ENCODE results near the gene HERC6. TPM values are rescaled to one million over a fixed set of nuclear protein-coding genes. Genes with fewer than 3 reads are reported as not detected.
"Not testable (repeated sequence)": the region's sequence is repeated elsewhere in the genome, so short reads cannot be mapped to it uniquely, and the experiment has no call there.

Gene HERC6
- total RNA-seq, 1 experiment from 2014 or later, result 2.9 TPM

DNA sequence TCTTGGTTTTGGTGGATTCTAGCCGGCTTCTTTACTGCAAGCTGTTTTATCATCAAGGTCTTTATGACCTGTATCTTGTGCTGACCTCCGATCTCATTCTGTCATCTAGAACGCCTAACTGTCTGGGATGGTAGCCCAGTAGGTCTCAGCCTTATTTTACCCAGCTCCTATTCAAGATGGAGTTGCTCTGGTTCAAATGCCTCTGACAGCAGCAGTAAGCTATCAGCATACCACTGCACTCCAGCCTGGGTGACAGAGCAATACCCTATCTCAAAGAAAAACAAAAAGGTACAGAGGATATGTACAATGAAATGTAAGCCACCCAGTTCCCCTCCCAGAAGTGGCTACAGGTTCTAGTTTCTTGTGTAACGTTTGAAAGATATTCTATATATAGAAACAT, 36.1 kb downstream of the HERC6 start:
- no peak for DNase-seq
- Histone ChIP-seq H3K27me3 (ENCODE audit: control insufficient read depth, insufficient read depth, low read length) (no peaks in the 10 kb centered on the region), H3K4me3 (ENCODE audit: insufficient read depth, low read depth, low read length) (no peak overlapping the region), H3K36me3 (replicated peaks; ENCODE audit: control insufficient read depth, insufficient read depth, low read length) (no peaks in the 10 kb centered on the region)

DNA sequence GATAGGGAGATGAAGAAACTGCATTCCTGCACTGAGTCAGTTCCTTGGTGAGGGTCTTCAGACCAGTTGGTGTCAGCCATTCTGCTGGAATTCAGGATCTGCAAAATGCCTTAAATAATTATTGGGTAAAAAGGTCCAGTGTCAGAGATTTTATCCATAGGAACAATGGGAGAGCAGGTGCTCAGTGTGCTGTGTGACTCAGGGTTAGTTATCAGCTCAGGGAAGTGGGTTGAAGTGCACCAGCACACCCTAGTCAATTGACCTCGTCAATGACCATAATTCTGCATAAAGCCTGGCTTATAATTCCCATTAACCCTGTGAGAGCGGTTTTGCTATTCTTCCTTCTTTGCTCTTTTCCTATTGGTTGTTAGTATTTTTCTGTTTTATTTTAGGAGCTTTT, 37.3 kb downstream of the HERC6 start:
- Histone ChIP-seq H3K4me3 (ENCODE audit: insufficient read depth, low read depth, low read length) (no peak overlapping the region), H3K27me3 (ENCODE audit: control insufficient read depth, insufficient read depth, low read length) (no peaks in the 10 kb centered on the region), H3K36me3 (replicated peaks; ENCODE audit: control insufficient read depth, insufficient read depth, low read length) (no peaks in the 10 kb centered on the region)
- no peak for DNase-seq

DNA sequence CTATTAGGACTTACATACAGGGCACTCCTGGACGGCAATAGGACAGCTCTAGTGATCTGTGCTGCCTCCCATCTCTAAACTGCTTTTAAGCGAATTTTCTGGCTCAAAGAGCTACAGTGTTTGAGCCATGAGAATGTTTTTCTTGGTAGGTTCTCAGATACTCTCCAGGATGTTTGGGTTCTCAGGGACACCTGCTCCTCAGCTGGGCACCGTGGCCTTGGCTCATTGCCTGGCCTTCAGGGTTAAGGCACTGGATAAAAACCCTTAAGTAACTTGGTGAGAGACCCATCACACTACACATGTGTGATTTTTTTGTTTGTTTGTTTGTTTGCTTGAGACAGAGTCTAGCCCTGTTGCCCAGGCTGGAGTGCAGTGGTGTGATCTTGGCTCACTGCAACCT, 39.8 kb downstream of the HERC6 start:
- H3K36me3 ChIP-seq (replicated peaks; ENCODE audit: control insufficient read depth, insufficient read depth, low read length), result no peaks in the 10 kb centered on the region
- no peak overlapping the region for H3K4me3 ChIP-seq (ENCODE audit: insufficient read depth, low read depth, low read length)
- no peaks in the 10 kb centered on the region for H3K27me3 ChIP-seq (ENCODE audit: control insufficient read depth, insufficient read depth, low read length)
- no peak for DNase-seq

DNA sequence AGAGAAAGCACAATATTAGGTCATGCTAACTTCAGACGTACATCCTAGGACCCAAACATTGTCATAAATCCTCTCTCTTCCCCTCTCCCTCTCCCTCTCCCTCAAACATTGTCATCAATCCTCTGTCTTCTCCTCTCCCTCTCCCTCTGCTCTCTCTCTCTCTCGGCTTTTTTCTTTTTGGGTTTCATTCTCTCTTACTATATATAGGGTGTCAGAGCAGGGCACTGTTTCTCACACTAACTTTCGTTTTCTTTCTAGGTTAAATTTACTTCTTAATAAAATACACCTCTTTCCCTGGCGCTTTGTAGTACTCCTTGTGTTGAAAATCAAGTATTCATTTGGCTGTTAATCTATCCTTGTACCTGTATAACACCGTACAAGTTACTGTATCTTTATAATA, 41.2 kb downstream of the HERC6 start:
- DNase-seq, result no peak
- Histone ChIP-seq H3K36me3 (replicated peaks; ENCODE audit: control insufficient read depth, insufficient read depth, low read length) (no peaks in the 10 kb centered on the region), H3K27me3 (ENCODE audit: control insufficient read depth, insufficient read depth, low read length) (no peaks in the 10 kb centered on the region), H3K4me3 (ENCODE audit: insufficient read depth, low read depth, low read length) (no peak overlapping the region)

DNA sequence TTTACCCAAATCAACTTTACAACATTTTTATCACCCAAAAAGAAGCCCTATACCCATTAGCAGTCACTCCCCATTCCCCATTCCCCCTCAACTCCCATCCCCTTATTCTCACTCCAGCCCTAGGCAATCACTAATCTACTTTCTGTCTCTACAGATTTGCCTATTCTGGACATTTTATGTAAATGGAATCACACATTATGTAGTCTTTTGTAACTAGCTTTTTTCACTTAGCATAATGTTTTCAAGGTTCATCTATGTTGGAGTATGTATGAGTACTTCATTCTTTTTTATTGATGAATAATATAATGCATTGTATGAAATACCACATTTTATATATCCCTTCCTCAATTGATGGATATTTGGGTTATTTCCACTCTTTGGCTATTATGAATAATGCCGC, 42.2 kb downstream of the HERC6 start:
- no peak for DNase-seq
- no peak overlapping the region for H3K4me3 ChIP-seq (ENCODE audit: insufficient read depth, low read depth, low read length)
- no peaks in the 10 kb centered on the region for H3K36me3 ChIP-seq (replicated peaks; ENCODE audit: control insufficient read depth, insufficient read depth, low read length)
- H3K27me3 ChIP-seq (ENCODE audit: control insufficient read depth, insufficient read depth, low read length), result no peaks in the 10 kb centered on the region

DNA sequence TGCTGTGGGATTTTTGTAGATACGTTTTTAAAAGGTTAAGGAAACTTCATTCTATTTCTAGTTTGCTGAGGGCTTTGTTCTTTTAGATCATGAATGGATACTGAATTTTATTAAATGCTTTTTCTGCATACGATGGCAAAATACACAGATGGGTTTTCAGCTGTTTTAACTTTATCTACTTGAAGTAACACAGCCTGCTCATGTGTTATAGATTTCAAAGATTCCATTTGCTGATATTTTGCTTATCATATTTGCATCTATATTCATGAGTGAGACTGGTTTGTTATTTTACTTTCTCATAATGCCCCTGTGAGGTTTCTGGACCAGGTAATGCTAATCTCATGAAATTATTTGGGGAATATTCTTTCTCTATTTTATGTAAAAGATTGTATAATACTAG, 43.8 kb downstream of the HERC6 start:
- Histone ChIP-seq H3K4me3 (ENCODE audit: insufficient read depth, low read depth, low read length) (no peak overlapping the region), H3K27me3 (ENCODE audit: control insufficient read depth, insufficient read depth, low read length) (no peaks in the 10 kb centered on the region), H3K36me3 (replicated peaks; ENCODE audit: control insufficient read depth, insufficient read depth, low read length) (no peaks in the 10 kb centered on the region)
- no peak for DNase-seq

DNA sequence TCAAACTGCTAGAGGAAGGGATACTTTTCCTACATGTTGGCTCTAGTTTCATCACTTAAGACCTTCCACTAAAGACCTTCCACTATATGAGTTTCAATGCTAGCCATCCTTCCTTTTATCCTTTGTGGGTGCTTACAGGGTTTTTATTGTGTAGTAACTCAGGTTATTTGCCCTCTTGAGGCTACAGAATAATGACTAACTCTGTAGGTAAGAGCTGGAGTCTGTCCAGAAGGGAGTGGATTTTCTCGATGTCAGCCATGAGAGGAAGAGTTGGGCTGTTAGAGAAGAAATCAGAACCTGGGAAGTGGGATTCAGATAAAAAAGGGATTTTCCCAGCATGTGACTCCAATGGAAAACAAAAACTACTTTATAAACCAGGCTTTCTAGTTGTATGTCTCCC, 50.7 kb downstream of the HERC6 start:
- H3K36me3 ChIP-seq (replicated peaks; ENCODE audit: control insufficient read depth, insufficient read depth, low read length), result no peaks in the 10 kb centered on the region; the same call in 1 of the 2 replicates
- no peaks in the 10 kb centered on the region for H3K27me3 ChIP-seq (ENCODE audit: control insufficient read depth, insufficient read depth, low read length)
- DNase-seq, result no peak
- no peak overlapping the region for H3K4me3 ChIP-seq (ENCODE audit: insufficient read depth, low read depth, low read length)

DNA sequence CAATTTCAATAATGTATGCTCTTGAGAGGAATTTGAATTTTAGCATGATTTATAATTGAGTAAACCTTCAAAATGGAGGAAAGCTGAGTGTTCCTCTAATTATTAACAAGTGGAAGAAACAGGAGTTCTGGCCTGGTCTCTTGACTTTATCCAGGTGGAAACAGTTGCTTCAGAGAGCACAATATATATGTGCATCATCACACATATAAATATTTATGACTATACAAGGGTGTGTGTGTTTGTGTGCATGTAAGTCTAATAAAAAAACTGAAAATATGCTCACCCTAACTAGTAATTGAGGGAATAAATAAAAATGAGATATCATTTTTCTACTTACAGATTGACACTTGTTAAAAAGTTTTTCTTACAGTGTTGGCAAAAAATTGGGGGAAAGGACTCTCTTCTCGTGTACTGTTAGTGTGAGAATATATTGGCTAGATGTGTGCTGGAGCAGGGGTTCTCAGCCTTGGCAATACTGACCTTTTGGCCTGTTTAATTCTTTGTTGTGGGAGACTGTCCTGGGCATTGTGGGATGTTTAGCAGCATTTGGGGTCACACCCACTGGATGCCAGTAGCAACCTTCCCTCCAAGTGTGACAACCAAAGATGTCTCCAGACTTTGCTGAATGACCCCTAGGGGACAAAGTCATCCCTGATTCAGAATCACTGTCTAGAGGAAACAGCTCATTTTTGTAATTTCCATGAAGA, 57.5 kb downstream of the HERC6 start:
- Histone ChIP-seq H3K36me3 (replicated peaks; ENCODE audit: control insufficient read depth, insufficient read depth, low read length) (no peaks in the 10 kb centered on the region), H3K27me3 (ENCODE audit: control insufficient read depth, insufficient read depth, low read length) (no peaks in the 10 kb centered on the region), H3K4me3 (ENCODE audit: insufficient read depth, low read depth, low read length) (no peak overlapping the region)
- no peak for DNase-seq

DNA sequence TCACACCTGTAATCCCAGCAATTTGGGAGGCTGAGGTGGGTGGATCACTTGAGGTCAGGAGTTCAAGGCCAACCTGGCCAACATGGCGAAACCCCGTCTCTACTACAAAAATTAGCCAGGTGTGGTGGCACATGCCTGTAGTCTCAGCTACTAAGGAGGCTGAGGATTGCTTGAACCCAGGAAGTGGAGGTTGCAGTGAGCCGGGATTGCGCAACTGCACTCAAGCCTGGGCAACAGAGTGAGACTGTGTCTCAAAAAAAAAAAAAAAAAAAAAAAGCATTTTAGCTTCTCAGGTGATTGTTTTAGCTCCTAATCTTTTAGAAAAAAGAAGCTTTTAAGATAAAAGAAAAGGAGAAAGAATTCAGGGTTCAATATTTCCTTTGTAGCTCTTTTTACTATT, 59.2 kb downstream of the HERC6 start:
- DNase-seq; H3K27me3 ChIP-seq (ENCODE audit: control insufficient read depth, insufficient read depth, low read length); H3K4me3 ChIP-seq (ENCODE audit: insufficient read depth, low read depth, low read length); H3K36me3 ChIP-seq (replicated peaks; ENCODE audit: control insufficient read depth, insufficient read depth, low read length): not testable (repeated sequence)

DNA sequence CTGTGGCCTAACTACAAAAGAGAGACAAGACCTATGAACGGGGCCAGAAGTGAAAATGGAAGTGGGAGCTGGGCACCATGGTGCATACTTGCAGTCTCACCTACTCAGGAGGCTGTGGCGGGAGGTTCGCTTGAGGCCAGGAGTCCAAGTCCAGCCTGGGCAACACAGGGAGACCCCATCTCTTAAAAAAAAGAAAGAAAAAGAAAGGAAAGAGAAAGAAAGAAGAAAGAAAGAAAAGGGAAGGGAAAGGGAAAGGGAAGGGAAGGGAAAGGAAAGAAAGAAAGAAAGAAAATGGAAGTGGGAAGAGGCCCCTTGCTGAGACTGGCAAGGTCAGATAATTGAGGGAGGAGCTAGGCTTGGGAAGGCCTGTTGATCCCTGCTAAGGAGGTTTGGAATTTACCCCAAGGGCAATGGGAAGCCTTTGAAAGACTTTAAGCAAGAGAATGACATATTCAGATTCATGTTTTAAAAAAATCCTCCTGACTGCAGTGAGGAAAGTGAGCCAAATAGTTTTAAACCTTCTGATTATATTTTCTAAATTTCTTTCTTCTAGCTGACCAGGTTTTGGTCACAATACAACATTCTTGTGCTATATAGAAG, 60.6 kb downstream of the HERC6 start:
- Histone ChIP-seq H3K27me3 (ENCODE audit: control insufficient read depth, insufficient read depth, low read length) (no peaks in the 10 kb centered on the region), H3K36me3 (replicated peaks; ENCODE audit: control insufficient read depth, insufficient read depth, low read length) (no peaks in the 10 kb centered on the region; the same call in none of the 2 replicates), H3K4me3 (ENCODE audit: insufficient read depth, low read depth, low read length) (no peak overlapping the region)
- DNase-seq, result no peak

DNA sequence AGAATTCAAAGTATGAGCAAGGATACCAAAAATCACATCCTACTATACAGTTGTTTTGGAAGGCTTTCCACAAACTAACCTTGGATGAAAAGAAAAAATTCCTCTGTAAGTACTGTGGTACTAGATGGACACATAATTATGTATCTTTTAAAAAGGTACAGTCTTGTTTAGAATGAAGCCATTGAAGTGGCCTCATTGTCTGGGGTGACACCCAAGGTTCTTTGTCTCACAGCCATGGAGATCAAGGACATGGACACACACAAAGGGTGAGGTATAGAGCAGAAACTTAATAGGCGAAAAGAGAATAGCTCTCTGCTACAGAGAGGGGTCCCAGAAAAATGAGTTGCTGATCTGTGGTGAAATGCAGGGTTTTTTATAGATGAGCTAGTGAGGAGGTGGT, 61.5 kb downstream of the HERC6 start:
- no peak for DNase-seq
- H3K36me3 ChIP-seq (replicated peaks; ENCODE audit: control insufficient read depth, insufficient read depth, low read length), result no peaks in the 10 kb centered on the region; the same call in none of the 2 replicates

DNA sequence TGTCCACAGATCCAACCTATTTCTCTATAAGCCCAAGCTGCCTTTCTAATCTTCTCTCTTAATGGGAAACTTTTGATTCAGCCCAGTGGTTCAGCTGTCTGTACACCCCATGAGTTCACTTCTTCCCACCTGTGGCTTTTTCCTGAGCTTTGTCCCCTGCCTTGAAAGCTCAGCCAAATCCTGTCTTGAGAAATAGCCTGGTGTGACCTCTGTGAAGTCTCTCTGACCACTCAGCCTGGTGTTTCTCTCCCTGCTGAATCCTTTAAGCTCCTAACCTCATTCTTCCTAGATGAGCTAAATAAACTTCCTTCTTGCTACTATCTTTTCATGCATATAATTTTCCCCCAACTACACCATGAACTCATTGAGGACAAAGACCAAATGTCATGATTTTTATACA, 63.0 kb downstream of the HERC6 start:
- DNase-seq, result no peak
- no peak overlapping the region for H3K4me3 ChIP-seq (ENCODE audit: insufficient read depth, low read depth, low read length)
- H3K36me3 ChIP-seq (replicated peaks; ENCODE audit: control insufficient read depth, insufficient read depth, low read length), result no peaks in the 10 kb centered on the region; the same call in none of the 2 replicates
- no peaks in the 10 kb centered on the region for H3K27me3 ChIP-seq (ENCODE audit: control insufficient read depth, insufficient read depth, low read length)

More for the DNA sequence above, 61.5 kb downstream of the HERC6 start:
- Histone ChIP-seq H3K4me3 (ENCODE audit: insufficient read depth, low read depth, low read length) (no peak overlapping the region), H3K27me3 (ENCODE audit: control insufficient read depth, insufficient read depth, low read length) (no peaks in the 10 kb centered on the region)

DNA sequence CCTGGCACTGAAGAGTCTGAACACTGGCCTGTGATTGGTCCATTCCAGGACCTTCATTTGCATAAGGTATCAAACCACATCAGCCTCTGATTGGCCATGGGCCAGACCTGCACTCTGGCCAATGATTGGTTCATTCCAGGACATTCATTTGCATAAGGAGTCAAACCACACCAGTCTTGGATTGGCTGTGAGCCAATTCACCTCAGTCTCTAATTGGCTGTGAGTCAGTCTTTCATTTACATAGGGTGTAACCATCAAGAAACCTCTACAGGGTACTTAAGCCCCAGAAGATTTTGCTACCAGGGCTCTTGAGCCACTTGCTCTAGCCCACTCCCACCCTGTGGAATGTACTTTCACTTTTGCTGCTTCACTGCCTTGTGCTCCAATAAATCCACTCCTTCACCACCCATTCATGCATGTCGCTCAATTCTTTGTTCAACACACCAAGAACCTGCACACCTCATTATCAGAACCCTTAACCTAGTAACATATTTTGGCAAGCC, 64.1 kb downstream of the HERC6 start:
- Histone ChIP-seq H3K27me3 (ENCODE audit: control insufficient read depth, insufficient read depth, low read length) (no peaks in the 10 kb centered on the region), H3K36me3 (replicated peaks; ENCODE audit: control insufficient read depth, insufficient read depth, low read length) (no peaks in the 10 kb centered on the region; the same call in none of the 2 replicates)
- no peak for DNase-seq

DNA sequence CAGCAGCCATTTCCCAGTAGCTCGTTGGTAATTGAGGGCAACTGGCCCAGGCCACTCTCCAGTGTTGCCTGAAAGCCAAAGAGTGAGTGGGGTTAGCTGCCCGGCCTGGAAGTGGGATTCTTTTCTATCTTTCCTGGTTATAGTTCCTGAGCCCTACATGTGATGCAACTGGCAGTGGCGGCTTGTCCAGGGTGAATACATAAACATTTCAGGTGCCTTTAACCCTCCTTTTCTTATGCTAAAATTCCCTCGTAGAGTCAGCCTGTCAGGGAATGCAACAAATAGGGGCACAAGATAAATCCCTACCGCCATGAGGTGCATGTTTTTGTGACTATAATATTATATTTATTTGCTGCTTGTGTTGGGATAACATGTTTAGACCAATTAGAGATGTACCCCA, 64.8 kb downstream of the HERC6 start:
- H3K27me3 ChIP-seq (ENCODE audit: control insufficient read depth, insufficient read depth, low read length), result no peaks in the 10 kb centered on the region
- no peak overlapping the region for H3K4me3 ChIP-seq (ENCODE audit: insufficient read depth, low read depth, low read length)
- no peaks in the 10 kb centered on the region; the same call in none of the 2 replicates for H3K36me3 ChIP-seq (replicated peaks; ENCODE audit: control insufficient read depth, insufficient read depth, low read length)
- DNase-seq, result no peak

More for the DNA sequence above, 64.1 kb downstream of the HERC6 start:
- H3K4me3 ChIP-seq (ENCODE audit: insufficient read depth, low read depth, low read length), result no peak overlapping the region

DNA sequence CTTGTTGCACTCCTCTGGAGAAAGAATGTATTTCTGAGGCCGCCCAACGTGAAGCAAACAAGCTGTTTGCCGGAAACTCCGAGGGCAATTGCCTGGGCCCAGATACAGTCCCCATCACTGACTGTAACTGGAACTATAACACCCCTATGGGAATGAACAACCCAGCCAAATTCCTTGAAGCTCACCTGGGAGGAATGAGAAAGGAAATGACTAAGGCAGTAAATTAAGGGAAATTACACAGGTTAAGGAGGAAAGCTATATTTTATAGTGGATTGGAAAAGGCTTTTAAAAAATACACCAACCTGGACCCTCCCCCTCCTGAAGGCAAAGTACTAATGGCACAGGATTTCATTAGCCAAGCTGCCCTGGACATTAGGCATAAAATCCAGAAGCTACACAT, 66.6 kb downstream of the HERC6 start:
- Histone ChIP-seq H3K36me3 (replicated peaks; ENCODE audit: control insufficient read depth, insufficient read depth, low read length) (no peaks in the 10 kb centered on the region; the same call in none of the 2 replicates), H3K4me3 (ENCODE audit: insufficient read depth, low read depth, low read length) (no peak overlapping the region), H3K27me3 (ENCODE audit: control insufficient read depth, insufficient read depth, low read length) (no peaks in the 10 kb centered on the region)
- no peak for DNase-seq
